H1 (cell line): ENCODE data around the gene SLC66A3. TPM values are rescaled to one million over a fixed set of nuclear protein-coding genes. Genes with fewer than 3 reads are reported as not detected.

ENCODE experiments used
- CTCF ChIA-PET: fragments of 300-600 bp; sonication (Branson Sonifier 250); formaldehyde crosslinking; loops from one replicate; lab custom pipeline; 2021; ENCODE audit not compliant: partially characterized antibody; lab: Charles Lee
- POLR2A ChIA-PET: fragments of 300-600 bp; sonication (Branson Sonifier 250); formaldehyde crosslinking; loops from one replicate; lab custom pipeline; 2021; ENCODE audit warnings: inconsistent platforms; ENCODE audit not compliant: partially characterized antibody; lab: Charles Lee
- DNase-seq, 2 experiments: peaks; one replicate each; pipeline versions ENCODE4 v3.0.0 to v3.0.0-alpha.2; 2010 to 2022; ENCODE audit warnings: low spot score in 2 of 2, low read depth in 1 of 2, mixed read lengths in 1 of 2
- FAIRE-seq: peaks from 2 replicates; lab custom pipeline; 2011; peaks lifted over from hg19 to GRCh38; lab: Jason Lieb, UNC
- H2AFZ ChIP-seq: 2 replicates; pipeline ENCODE4 v1.8.1; 2012; ENCODE audit warnings: low read length, inconsistent platforms
- H2AK5ac ChIP-seq: 2 replicates; pipeline ENCODE4 v1.6.1; 2013; ENCODE audit warnings: low read depth, low read length
- H2BK120ac ChIP-seq: replicated peaks from 2 replicates; pipeline ENCODE3; 2013; ENCODE audit warnings: low read depth, low read length, inconsistent platforms
- H2BK12ac ChIP-seq: 2 replicates; pipeline ENCODE4 v1.6.1; 2013; ENCODE audit warnings: low read depth, low read length
- H2BK15ac ChIP-seq: 2 replicates; pipeline ENCODE4 v1.6.1; 2013; ENCODE audit warnings: low read length
- H2BK20ac ChIP-seq: 2 replicates; pipeline ENCODE4 v1.6.1; 2013; ENCODE audit warnings: low read length
- H2BK5ac ChIP-seq: 2 replicates; pipeline ENCODE4 v1.6.1; 2013; ENCODE audit warnings: low read depth, low read length
- H3K14ac ChIP-seq: 2 replicates; pipeline ENCODE4 v1.6.1; 2013; ENCODE audit warnings: inconsistent platforms; ENCODE audit not compliant: insufficient read length
- H3K18ac ChIP-seq: 2 replicates; pipeline ENCODE4 v1.6.1; 2013; ENCODE audit warnings: low read length; ENCODE audit errors: extremely low read depth
- H3K23ac ChIP-seq: 2 replicates; pipeline ENCODE4 v1.6.1; 2013; ENCODE audit warnings: inconsistent platforms; ENCODE audit not compliant: insufficient read length
- H3K23me2 ChIP-seq: 2 replicates; pipeline ENCODE4 v1.6.1; 2013; ENCODE audit warnings: low read depth, low read length
- H3K27ac ChIP-seq: 2 replicates; pipeline ENCODE4 v1.6.1; 2011; ENCODE audit warnings: low read depth, low read length, inconsistent platforms
- H3K27me3 ChIP-seq, 4 experiments: replicated peaks in 1 of 4; 1 replicate in 1 of 4; 2 replicates in 3 of 4; pipeline versions ENCODE4 v1.6.1 to v1.8.1; 2011 to 2013; ENCODE audit warnings: low read length in 3 of 4, mild to moderate bottlenecking in 3 of 4, inconsistent platforms in 2 of 4, mixed read lengths in 2 of 4, moderate library complexity in 1 of 4; ENCODE audit not compliant: control insufficient read depth in 3 of 4, insufficient read depth in 3 of 4; ENCODE audit errors: extremely low read depth in 1 of 4
- H3K36me3 ChIP-seq, 4 experiments: 2 replicates each; pipeline versions ENCODE4 v1.6.1 to v1.8.1; 2011 to 2013; ENCODE audit warnings: mild to moderate bottlenecking in 4 of 4, low read length in 3 of 4, moderate library complexity in 2 of 4, control low read depth in 1 of 4, inconsistent platforms in 1 of 4; ENCODE audit not compliant: insufficient read depth in 4 of 4, control insufficient read depth in 2 of 4
- H3K4ac ChIP-seq: replicated peaks from 2 replicates; pipeline ENCODE3; 2013; ENCODE audit warnings: low read length, low read depth, mixed read lengths, inconsistent platforms; ENCODE audit not compliant: insufficient read length
- H3K4me1 ChIP-seq, 4 experiments: replicated peaks in 1 of 4; 1 replicate in 1 of 4; 2 replicates in 3 of 4; pipeline versions ENCODE4 v1.6.1 to v1.8.1; 2011 to 2013; ENCODE audit warnings: low read length in 3 of 4, inconsistent platforms in 2 of 4, mixed read lengths in 1 of 4; ENCODE audit not compliant: insufficient read depth in 4 of 4, control insufficient read depth in 3 of 4
- H3K4me2 ChIP-seq, 2 experiments: 2 replicates each; pipeline versions ENCODE4 v1.6.1 to v1.8.1; 2011 to 2013; ENCODE audit warnings: low read depth in 2 of 2, low read length in 2 of 2, control low read depth in 1 of 2, inconsistent platforms in 1 of 2, mild to moderate bottlenecking in 1 of 2; ENCODE audit not compliant: insufficient read depth in 1 of 2
- H3K4me3 ChIP-seq, 4 experiments: fragments of 200-600, 300-600 bp in 1 of 4; sonication (generic), shearing (Covaris generic), sonication (Bioruptor Twin) in 1 of 4; 2 replicates each; pipeline versions ENCODE4 v1.5.1 to v1.8.1; 2011 to 2016; ENCODE audit warnings: low read length in 4 of 4, low read depth in 3 of 4, control low read depth in 2 of 4, inconsistent platforms in 2 of 4, mild to moderate bottlenecking in 2 of 4, mixed read lengths in 1 of 4, moderate library complexity in 1 of 4; ENCODE audit not compliant: insufficient read depth in 2 of 4; ENCODE audit errors: extremely low read depth in 1 of 4
- H3K56ac ChIP-seq: replicated peaks from 2 replicates; pipeline ENCODE3; 2013; ENCODE audit warnings: low read depth, mild to moderate bottlenecking, mixed read lengths, low read length, inconsistent platforms; ENCODE audit not compliant: insufficient read length
- H3K79me1 ChIP-seq: 2 replicates; pipeline ENCODE4 v1.6.1; 2013; ENCODE audit warnings: low read depth, low read length, control low read depth
- H3K79me2 ChIP-seq, 2 experiments: 2 replicates each; pipeline versions ENCODE4 v1.6.1 to v1.8.1; 2012 to 2013; ENCODE audit warnings: low read length in 2 of 2, mild to moderate bottlenecking in 2 of 2, inconsistent platforms in 1 of 2; ENCODE audit not compliant: insufficient read depth in 2 of 2, control insufficient read depth in 1 of 2
- H3K9ac ChIP-seq, 4 experiments: replicated peaks in 1 of 4; 1 replicate in 1 of 4; 2 replicates in 3 of 4; pipeline versions ENCODE4 v1.6.1 to v1.8.1; 2011 to 2013; ENCODE audit warnings: low read depth in 3 of 4, low read length in 3 of 4, control low read depth in 2 of 4, mild to moderate bottlenecking in 2 of 4, moderate library complexity in 2 of 4, inconsistent platforms in 1 of 4; ENCODE audit errors: extremely low read depth in 1 of 4
- H3K9me3 ChIP-seq, 2 experiments: 2 replicates each; pipeline versions ENCODE4 v1.6.1 to v1.8.1; 2012 to 2013; ENCODE audit warnings: mild to moderate bottlenecking in 2 of 2, moderate library complexity in 2 of 2, control low read depth in 1 of 2, inconsistent platforms in 1 of 2, low read depth in 1 of 2, low read length in 1 of 2, mixed read lengths in 1 of 2; ENCODE audit not compliant: insufficient read depth in 2 of 2
- H4K20me1 ChIP-seq, 2 experiments: replicated peaks in 1 of 2; 2 replicates each; pipeline versions ENCODE3 to v1.8.1; 2011 to 2013; ENCODE audit warnings: inconsistent platforms in 2 of 2, low read length in 2 of 2, mild to moderate bottlenecking in 1 of 2; ENCODE audit not compliant: insufficient read depth in 2 of 2, control insufficient read depth in 1 of 2
- H4K5ac ChIP-seq: 2 replicates; pipeline ENCODE4 v1.6.1; 2013; ENCODE audit warnings: low read length, low read depth, mixed read lengths, inconsistent platforms; ENCODE audit not compliant: insufficient read length
- H4K8ac ChIP-seq: 2 replicates; pipeline ENCODE4 v1.8.0; 2013; ENCODE audit warnings: mild to moderate bottlenecking, moderate library complexity, low read length, inconsistent platforms; ENCODE audit not compliant: insufficient read depth; ENCODE audit errors: extremely low read depth
- H4K91ac ChIP-seq: replicated peaks from 2 replicates; pipeline ENCODE3; 2013; ENCODE audit warnings: low read length, mixed read lengths, inconsistent platforms; ENCODE audit not compliant: insufficient read length
- ATF3 ChIP-seq: IDR thresholded peaks from 2 replicates; pipeline ENCODE4 v1.6.1; 2011; ENCODE audit warnings: low read depth, mild to moderate bottlenecking, low read length; ENCODE audit not compliant: insufficient read depth
- SIN3A ChIP-seq, 2 experiments: IDR thresholded peaks in 1 of 2; conservative IDR thresholded peaks in 1 of 2; 2 replicates each; pipeline ENCODE4 v1.6.1; 2011 to 2012; ENCODE audit warnings: low read length in 2 of 2, improper control_type of control experiment in 1 of 2, low read depth in 1 of 2, mild to moderate bottlenecking in 1 of 2
- TAF7 ChIP-seq: optimal IDR thresholded peaks from 2 replicates; pipeline ENCODE3; 2011; ENCODE audit warnings: low read depth, mild to moderate bottlenecking, inconsistent platforms, low read length, moderate library complexity, borderline replicate concordance
- WGBS, 2 experiments: shearing (Covaris generic) in 1 of 2; methylation state at CpG; one replicate each; pipeline versions ENCODE4 v1.1.6 to v1.1.7; 2013 to 2015; ENCODE audit warnings: low lambda C conversion rate in 2 of 2, mixed read lengths in 2 of 2, inconsistent platforms in 1 of 2, low coverage in 1 of 2, missing lambda C conversion rate in 1 of 2; ENCODE audit not compliant: insufficient replicate concordance in 2 of 2, insufficient coverage in 1 of 2, insufficient read length in 1 of 2; ENCODE audit errors: extremely low coverage in 1 of 2, missing lambda C conversion rate in 1 of 2; 5-methylcytosine and 5-hydroxymethylcytosine counted together
- polyA plus RNA-seq, 7 experiments: library from polyadenylated mRNA; depleted of rRNA in 3 of 7; stranded (reverse) in 5 of 7; unstranded in 2 of 7; fragments of >200 nt in 5 of 7; fragments of 200-250 nt in 2 of 7; gene quantifications; 1 replicate in 5 of 7; 2 replicates in 1 of 7; 4 replicates in 1 of 7; pipeline versions ENCODE4 v1.2.1 to v1.2.3, GENCODE V29; 2011 to 2013; ENCODE audit warnings: missing spikeins in 2 of 7, mixed read lengths in 2 of 7
- total RNA-seq: library from RNA; stranded (reverse); fragmentation: NEBNext Ultra II Directional; extraction: Animal tissue kit (Norgen Biotek cat#: 25700); gene quantifications from 2 replicates; pipeline ENCODE4 v1.2.1, GENCODE V29; 2021

SLC66A3 gene
- total and polyA plus RNA-seq, 2 of the 8 experiments (the other 6 are each of a cell fraction or from before 2014, with no cell fraction given) = 8.7 to 27.8 TPM

GRCh38 chr2:11133936-11134320 lies 21.3 kb upstream of the SLC66A3 start:
- POLR2A ChIA-PET = interaction anchor here (1.2 to 3.1 kb wide), 3 partner anchors 22 to 211 kb away, joined by 3 to 20 read pairs (median 7); partner anchors contain the start of genes ROCK2 and SLC66A3
- Histone ChIP-seq H3K79me1 (no peaks in the 10 kb centered on the region), H3K9me3 (no peaks in the 10 kb centered on the region), H3K14ac (no peak overlapping the region), H2BK12ac (no peak overlapping the region), H2BK15ac (peak overlapping the region; percentile 65; the same call in 1 of the 2 replicates), H3K9ac (no peak overlapping the region), H3K18ac (no peak overlapping the region; the same call in 1 of the 2 replicates), H3K27ac (no peak overlapping the region), H4K5ac (no peak overlapping the region), H4K91ac (no peak overlapping the region), H4K8ac (peak overlapping the region; percentile 62), H4K20me1 (no peaks in the 10 kb centered on the region), H3K23me2 (peaks cover 6% of the 10 kb centered on the region; the same call in 1 of the 2 replicates), H3K27me3 (no peaks in the 10 kb centered on the region; a peak in 2 of 7 replicates), H3K4me3 (peak overlapping the region in 1 of 4 experiments; percentile 64; a peak in 1 of 8 replicates), H2BK120ac (no peak overlapping the region), H3K56ac (no peak overlapping the region), H3K23ac (no peak overlapping the region), H3K4me2 (peak overlapping the region; percentile 48 to 82), H3K79me2 (no peaks in the 10 kb centered on the region), H3K4me1 (peaks cover 3 to 11% (median 6%) of the 10 kb centered on the region in 4 experiments), H2AFZ (peak overlapping the region; percentile 48), H2AK5ac (no peak overlapping the region), H3K4ac (no peak overlapping the region), H2BK5ac (no peak overlapping the region), H3K36me3 (no peaks in the 10 kb centered on the region), H2BK20ac (no peak overlapping the region)
- DNase-seq = no peak
- no peak for FAIRE-seq
- CTCF ChIA-PET = interaction anchor here (0.8 to 7.8 kb wide), 26 partner anchors 10 to 519 kb away, joined by 3 to 111 read pairs (median 12); partner anchors contain the start of genes KCNF1 and SLC66A3
- WGBS, 2 experiments = 80% methylated on average over 8 of the region's 8 CpGs; no CpG with 5 or more reads in 1 of the 2 experiments
- TF ChIP-seq ATF3 (no peak), TAF7 (no peak), SIN3A (conservative IDR thresholded peaks at IDR 0.05 in 1 of 2, IDR thresholded peaks at IDR 0.05 in 1 of 2; ENCODE audit: low read depth in 1 of 2, low read length in 2 of 2) (no peak)
